ENCODE data around the gene CSRNP3.

CSRNP3 gene

GRCh38 chr2:165469417-165469816, at the start of gene CSRNP3:
TSS of gene CSRNP3 (plus strand) at chr2:165469698. CDS start at chr2:165595066, 125,368 bp downstream.
- DNase-seq (ENCODE audit: low read depth, low spot score) = no peak

- DNase-seq (ENCODE audit: low read depth, low spot score) = no peak
Measured at GRCh38 chr2:165420231-165420630, 49.3 kb upstream of the CSRNP3 start.

GRCh38 chr2:165423081-165423480, 46.4 kb upstream of the CSRNP3 start:
- DNase-seq (ENCODE audit: low read depth, low spot score) = no peak

GRCh38 chr2:165425556-165425955, 43.9 kb upstream of the CSRNP3 start:
- no peak for DNase-seq (ENCODE audit: low read depth, low spot score)

- DNase-seq (ENCODE audit: low read depth, low spot score) = no peak
Measured at GRCh38 chr2:165427686-165428085, 41.8 kb upstream of the CSRNP3 start.

- no peak for DNase-seq (ENCODE audit: low read depth, low spot score)
Measured at GRCh38 chr2:165428926-165429325, 40.6 kb upstream of the CSRNP3 start.

- no peak for DNase-seq (ENCODE audit: low read depth, low spot score)
Measured at GRCh38 chr2:165431014-165431413, 38.5 kb upstream of the CSRNP3 start.

GRCh38 chr2:165432234-165432966, 37.1 kb upstream of the CSRNP3 start:
- DNase-seq (ENCODE audit: low read depth, low spot score) = no peak

- DNase-seq (ENCODE audit: low read depth, low spot score) = no peak
Measured at GRCh38 chr2:165434865-165435496, 34.5 kb upstream of the CSRNP3 start.

- DNase-seq (ENCODE audit: low read depth, low spot score) = no peak
Measured at GRCh38 chr2:165435611-165436010, 33.9 kb upstream of the CSRNP3 start.

- no peak for DNase-seq (ENCODE audit: low read depth, low spot score)
Measured at GRCh38 chr2:165436559-165436958, 32.9 kb upstream of the CSRNP3 start.

GRCh38 chr2:165440367-165440766, 29.1 kb upstream of the CSRNP3 start:
- no peak for DNase-seq (ENCODE audit: low read depth, low spot score)

GRCh38 chr2:165443511-165443910, 26.0 kb upstream of the CSRNP3 start:
- no peak for DNase-seq (ENCODE audit: low read depth, low spot score)

GRCh38 chr2:165448406-165448805, 21.1 kb upstream of the CSRNP3 start:
- DNase-seq (ENCODE audit: low read depth, low spot score) = no peak

GRCh38 chr2:165450156-165450555, 19.3 kb upstream of the CSRNP3 start:
- DNase-seq (ENCODE audit: low read depth, low spot score) = no peak

- no peak for DNase-seq (ENCODE audit: low read depth, low spot score)
Measured at GRCh38 chr2:165452327-165452726, 17.2 kb upstream of the CSRNP3 start.

- DNase-seq (ENCODE audit: low read depth, low spot score) = no peak
Measured at GRCh38 chr2:165453561-165454094, 15.9 kb upstream of the CSRNP3 start.

- DNase-seq (ENCODE audit: low read depth, low spot score) = no peak
Measured at GRCh38 chr2:165454905-165455304, 14.6 kb upstream of the CSRNP3 start.

- DNase-seq (ENCODE audit: low read depth, low spot score) = no peak
Measured at GRCh38 chr2:165456027-165456426, 13.5 kb upstream of the CSRNP3 start.

- DNase-seq (ENCODE audit: low read depth, low spot score) = no peak
Measured at GRCh38 chr2:165462443-165462842, 7.1 kb upstream of the CSRNP3 start.

- DNase-seq (ENCODE audit: low read depth, low spot score) = no peak
Measured at GRCh38 chr2:165466386-165466785, 3.1 kb upstream of the CSRNP3 start.

GRCh38 chr2:165467921-165468320, 1.6 kb upstream of the CSRNP3 start:
- DNase-seq (ENCODE audit: low read depth, low spot score) = no peak

GRCh38 chr2:165470361-165470760, 863 bp downstream of the CSRNP3 start:
- no peak for DNase-seq (ENCODE audit: low read depth, low spot score)
